HepG2 (cell line): ENCODE measurements around the gene RINL.

Experiments
- ATF2 ChIP-seq: sonication (generic); formaldehyde crosslinking; IDR thresholded peaks from 2 replicates; pipeline ENCODE4 v1.4.0; 2020; ENCODE audit warnings: missing genetic modification reagents
- CTCF ChIP-seq: sonication (generic); formaldehyde crosslinking; IDR thresholded peaks from 2 replicates; pipeline ENCODE4 v1.5.0; 2020; ENCODE audit warnings: mild to moderate bottlenecking, missing genetic modification reagents, moderate library complexity
- MYC ChIP-seq: sonication (generic); formaldehyde crosslinking; IDR thresholded peaks from 2 replicates; pipeline ENCODE4 v1.9.0; 2021; ENCODE audit warnings: missing genetic modification reagents, borderline replicate concordance
- PCBP1 ChIP-seq: fragments of 200-400 bp; formaldehyde crosslinking; IDR thresholded peaks from 2 replicates; pipeline ENCODE4 v1.6.1; 2017; ENCODE audit warnings: mild to moderate bottlenecking, low read depth, low read length, borderline replicate concordance
- SRSF1 ChIP-seq: fragments of 200-400 bp; formaldehyde crosslinking; optimal IDR thresholded peaks from 2 replicates; pipeline ENCODE3; 2017; ENCODE audit warnings: mild to moderate bottlenecking, low read depth, low read length, moderate library complexity
- USF2 ChIP-seq, 2 experiments: sonication (generic) in 1 of 2; formaldehyde crosslinking in 1 of 2; IDR thresholded peaks; 2 replicates each; pipeline versions ENCODE4 v1.5.1 to v1.6.1; 2011 to 2020; ENCODE audit warnings: borderline replicate concordance in 1 of 2, low read depth in 1 of 2, low read length in 1 of 2, mild to moderate bottlenecking in 1 of 2, missing genetic modification reagents in 1 of 2, moderate library complexity in 1 of 2
- ZBTB33 ChIP-seq: sonication (generic); formaldehyde crosslinking; IDR thresholded peaks from 2 replicates; pipeline ENCODE4 v1.4.0; 2020; ENCODE audit warnings: missing genetic modification reagents
- ZFX ChIP-seq: sonication (generic); formaldehyde crosslinking; IDR thresholded peaks from 2 replicates; pipeline ENCODE4 v1.4.0; 2020; ENCODE audit warnings: mild to moderate bottlenecking, low read depth, missing genetic modification reagents, moderate library complexity
- ZNF138 ChIP-seq: sonication (generic); formaldehyde crosslinking; IDR thresholded peaks from 2 replicates; pipeline ENCODE4 v1.5.0; 2020; ENCODE audit warnings: mild to moderate bottlenecking, low read depth, missing genetic modification reagents
- ZNF256 ChIP-seq: sonication (generic); formaldehyde crosslinking; conservative IDR thresholded peaks from 2 replicates; pipeline ENCODE4 v1.4.0; 2020; ENCODE audit warnings: missing genetic modification reagents
- ZNF451 ChIP-seq: sonication (generic); formaldehyde crosslinking; IDR thresholded peaks from 2 replicates; pipeline ENCODE4 v1.5.0; 2020; ENCODE audit warnings: mild to moderate bottlenecking, missing genetic modification reagents

- no peak for TF ChIP-seq ZNF138
- TF ChIP-seq CTCF (CRISPR knock-in tag) = no peak
- TF ChIP-seq PCBP1 = no peak
- no peak for TF ChIP-seq ZNF451
- TF ChIP-seq ZFX (CRISPR knock-in tag) = no peak
- TF ChIP-seq MYC = no peak
- TF ChIP-seq ZNF256 (CRISPR knock-in tag) = no peak
- TF ChIP-seq SRSF1 = no peak
- TF ChIP-seq ZBTB33 (CRISPR knock-in tag) = no peak
- TF ChIP-seq USF2 (IDR thresholded peaks at IDR 0.05; ENCODE audit: low read depth, low read length) = no peak
- TF ChIP-seq USF2 (CRISPR knock-in tag; IDR thresholded peaks at IDR 0.05; ENCODE audit: borderline replicate concordance) = no peak
- no peak for TF ChIP-seq ATF2 (CRISPR knock-in tag)
Measured at GRCh38 chr19:38842439-38843174, 35.5 kb downstream of the RINL start.
